Smooth muscle cell (in vitro differentiated cells): ENCODE data around the gene LCLAT1. TPM values are rescaled to one million over a fixed set of nuclear protein-coding genes. Genes with fewer than 3 reads are reported as not detected.

Experiments used
- DNase-seq: peaks from one replicate; lab custom pipeline; 2025; ENCODE audit not compliant: unreplicated experiment; lab: John Stamatoyannopoulos, UW
- H2AFZ ChIP-seq: fragments of 200-600 bp; sonication (generic); 2 replicates; pipeline ENCODE4 v1.6.0; 2016; ENCODE audit warnings: antibody characterized with exemption, low read depth, mild to moderate bottlenecking
- H3F3A ChIP-seq: fragments of 200-600 bp; sonication (generic); 2 replicates; pipeline ENCODE4 v1.6.0; 2017; ENCODE audit warnings: antibody characterized with exemption, low read depth
- H3K27ac ChIP-seq: fragments of 200-600 bp; sonication (generic); 2 replicates; pipeline ENCODE4 v1.5.1; 2016; ENCODE audit warnings: low read depth, mild to moderate bottlenecking
- H3K27me3 ChIP-seq: fragments of 200-600 bp; sonication (generic); 2 replicates; pipeline ENCODE4 v1.6.1; 2016; ENCODE audit warnings: low read depth, mild to moderate bottlenecking
- H3K36me3 ChIP-seq: fragments of 200-600 bp; sonication (generic); 2 replicates; pipeline ENCODE4 v1.5.1; 2016; ENCODE audit warnings: low read depth
- H3K4me1 ChIP-seq: fragments of 200-600 bp; sonication (generic); 2 replicates; pipeline ENCODE4 v1.5.1; 2016; ENCODE audit warnings: low read depth
- H3K4me2 ChIP-seq: fragments of 200-600 bp; sonication (generic); 2 replicates; pipeline ENCODE4 v1.6.0; 2016; ENCODE audit warnings: mild to moderate bottlenecking
- H3K4me3 ChIP-seq: fragments of 200-600 bp; sonication (generic); 2 replicates; pipeline ENCODE4 v1.5.1; 2016; ENCODE audit warnings: mild to moderate bottlenecking
- H3K79me2 ChIP-seq: fragments of 200-600 bp; sonication (generic); 2 replicates; pipeline ENCODE4 v1.6.0; 2016; ENCODE audit warnings: low read depth, mild to moderate bottlenecking
- H3K9ac ChIP-seq: fragments of 200-600 bp; sonication (generic); 2 replicates; pipeline ENCODE4 v1.6.0; 2016; ENCODE audit warnings: low read depth
- H3K9me3 ChIP-seq: fragments of 200-600 bp; sonication (generic); replicated peaks from 2 replicates; pipeline ENCODE4 v1.5.1; 2016; ENCODE audit warnings: low read depth
- H4K20me1 ChIP-seq: fragments of 200-600 bp; sonication (generic); 2 replicates; pipeline ENCODE4 v1.6.0; 2016; ENCODE audit warnings: low read depth
- CTCF ChIP-seq: fragments of 200-600 bp; sonication (generic); IDR thresholded peaks from 2 replicates; pipeline ENCODE4 v1.5.1; 2017; ENCODE audit warnings: borderline replicate concordance, mild to moderate bottlenecking, antibody characterized with exemption; ENCODE audit not compliant: insufficient read depth, poor library complexity, severe bottlenecking
- WGBS: methylation state at CpG from one replicate; pipeline ENCODE4 v1.1.7; 2016; ENCODE audit warnings: low lambda C conversion rate; 5-methylcytosine and 5-hydroxymethylcytosine counted together
- polyA plus RNA-seq: library from polyadenylated mRNA; unstranded; fragments of >200 nt; fragmentation: Nextera tagmentation; extraction: Ambion mirVana; gene quantifications from 2 replicates; pipeline ENCODE4 v1.2.1, GENCODE V29; 2016
- total RNA-seq: library from RNA; depleted of rRNA; stranded (reverse); fragments of >200 nt; gene quantifications from 2 replicates; pipeline ENCODE4 v1.2.3, GENCODE V29; 2014

Gene LCLAT1
- total and polyA plus RNA-seq, 2 experiments from 2014 or later = 2.6 to 11.7 TPM

- Histone ChIP-seq H3K27me3 (no peaks in the 10 kb centered on the region), H3K27ac (no peak overlapping the region), H3K4me3 (no peak overlapping the region), H3K9ac (no peak overlapping the region), H3K4me2 (no peak overlapping the region), H3F3A (no peaks in the 10 kb centered on the region), H3K79me2 (no peaks in the 10 kb centered on the region), H3K9me3 (no peaks in the 10 kb centered on the region), H3K4me1 (no peaks in the 10 kb centered on the region), H2AFZ (no peak overlapping the region), H4K20me1 (no peaks in the 10 kb centered on the region), H3K36me3 (no peaks in the 10 kb centered on the region)
- DNase-seq = no peak
- TF ChIP-seq CTCF = no peak
- WGBS = 90% methylated on average over 5 of the region's 5 CpGs
Measured at GRCh38 chr2:30677861-30678385, 230.9 kb downstream of the LCLAT1 start.

GRCh38 chr2:30678410-30679137 is 231.5 kb downstream of the LCLAT1 start:
- Histone ChIP-seq H3K4me3 (no peak overlapping the region), H2AFZ (no peak overlapping the region), H3K36me3 (no peaks in the 10 kb centered on the region), H3K27ac (no peak overlapping the region), H3K4me2 (no peak overlapping the region), H4K20me1 (no peaks in the 10 kb centered on the region), H3K9me3 (no peaks in the 10 kb centered on the region), H3K79me2 (no peaks in the 10 kb centered on the region), H3K27me3 (no peaks in the 10 kb centered on the region), H3F3A (no peaks in the 10 kb centered on the region), H3K4me1 (no peaks in the 10 kb centered on the region), H3K9ac (no peak overlapping the region)
- no peak for DNase-seq
- no peak for TF ChIP-seq CTCF
- WGBS = 92% methylated on average over 11 of the region's 11 CpGs

- Histone ChIP-seq H4K20me1 (no peaks in the 10 kb centered on the region), H3K27ac (no peak overlapping the region), H3K36me3 (no peaks in the 10 kb centered on the region), H3K79me2 (no peaks in the 10 kb centered on the region), H3K9ac (no peak overlapping the region), H3K4me2 (no peak overlapping the region), H3K4me3 (no peak overlapping the region), H3K27me3 (no peaks in the 10 kb centered on the region), H3K4me1 (no peaks in the 10 kb centered on the region), H3F3A (no peaks in the 10 kb centered on the region), H2AFZ (no peak overlapping the region), H3K9me3 (no peaks in the 10 kb centered on the region)
- no peak for TF ChIP-seq CTCF
- no peak for DNase-seq
- WGBS = 83% methylated on average over 12 of the region's 12 CpGs
Measured at GRCh38 chr2:30679426-30680088, 232.5 kb downstream of the LCLAT1 start.
